ENCODE results near the gene GATM. TPM values are rescaled to one million over a fixed set of nuclear protein-coding genes. Genes with fewer than 3 reads are reported as not detected.

The GATM gene
- total and polyA plus RNA-seq, 2 of the 8 experiments (the other 6 are each of a cell fraction or from before 2014, with no cell fraction given) = 10.2 to 15.1 TPM

GRCh38 chr15:45341790-45342189, 36.6 kb downstream of the GATM start (continued):
- TF ChIP-seq CHD7 (IDR thresholded peaks at IDR 0.05; ENCODE audit: insufficient replicate concordance, low read length) = no peak
- TF ChIP-seq SP4 (IDR thresholded peaks at IDR 0.05; ENCODE audit: low read length) = no peak
- no peak for TF ChIP-seq HDAC2 (IDR thresholded peaks at IDR 0.05; ENCODE audit: borderline replicate concordance in 1 of 2, low read depth in 2 of 2, low read length in 2 of 2)
- no peak for TF ChIP-seq POU5F1 (IDR thresholded peaks at IDR 0.05; ENCODE audit: low read depth, low read length)
- TF ChIP-seq SIX5 (IDR thresholded peaks at IDR 0.05; ENCODE audit: low read depth, low read length) = no peak
- TF ChIP-seq KDM1A (IDR thresholded peaks at IDR 0.05; ENCODE audit: borderline replicate concordance, low read length) = no peak
- TF ChIP-seq KDM4A (IDR thresholded peaks at IDR 0.05; ENCODE audit: low read depth, low read length, severe bottlenecking) = no peak
- TF ChIP-seq EP300 (IDR thresholded peaks at IDR 0.05; ENCODE audit: borderline replicate concordance in 1 of 2, low read depth in 2 of 2, low read length in 2 of 2) = no peak
- TF ChIP-seq ATF3 (IDR thresholded peaks at IDR 0.05; ENCODE audit: insufficient read depth, low read depth, low read length) = no peak
- no peak for TF ChIP-seq RFX5 (IDR thresholded peaks at IDR 0.05; ENCODE audit: borderline replicate concordance, low read depth, low read length)

All from H1 (cell line).